Smooth muscle cell (in vitro differentiated cells): ENCODE data around the gene CHPF. TPM values are rescaled to one million over a fixed set of nuclear protein-coding genes. Genes with fewer than 3 reads are reported as not detected.

ENCODE experiments used
- DNase-seq: peaks from one replicate; lab custom pipeline; 2025; ENCODE audit not compliant: unreplicated experiment; lab: John Stamatoyannopoulos, UW
- H2AFZ ChIP-seq: fragments of 200-600 bp; sonication (generic); 2 replicates; pipeline ENCODE4 v1.6.0; 2016; ENCODE audit warnings: antibody characterized with exemption, low read depth, mild to moderate bottlenecking
- H3F3A ChIP-seq: fragments of 200-600 bp; sonication (generic); 2 replicates; pipeline ENCODE4 v1.6.0; 2017; ENCODE audit warnings: antibody characterized with exemption, low read depth
- H3K27ac ChIP-seq: fragments of 200-600 bp; sonication (generic); 2 replicates; pipeline ENCODE4 v1.5.1; 2016; ENCODE audit warnings: low read depth, mild to moderate bottlenecking
- H3K27me3 ChIP-seq: fragments of 200-600 bp; sonication (generic); 2 replicates; pipeline ENCODE4 v1.6.1; 2016; ENCODE audit warnings: low read depth, mild to moderate bottlenecking
- H3K36me3 ChIP-seq: fragments of 200-600 bp; sonication (generic); 2 replicates; pipeline ENCODE4 v1.5.1; 2016; ENCODE audit warnings: low read depth
- H3K4me1 ChIP-seq: fragments of 200-600 bp; sonication (generic); 2 replicates; pipeline ENCODE4 v1.5.1; 2016; ENCODE audit warnings: low read depth
- H3K4me2 ChIP-seq: fragments of 200-600 bp; sonication (generic); 2 replicates; pipeline ENCODE4 v1.6.0; 2016; ENCODE audit warnings: mild to moderate bottlenecking
- H3K4me3 ChIP-seq: fragments of 200-600 bp; sonication (generic); 2 replicates; pipeline ENCODE4 v1.5.1; 2016; ENCODE audit warnings: mild to moderate bottlenecking
- H3K79me2 ChIP-seq: fragments of 200-600 bp; sonication (generic); 2 replicates; pipeline ENCODE4 v1.6.0; 2016; ENCODE audit warnings: low read depth, mild to moderate bottlenecking
- H3K9ac ChIP-seq: fragments of 200-600 bp; sonication (generic); 2 replicates; pipeline ENCODE4 v1.6.0; 2016; ENCODE audit warnings: low read depth
- H3K9me3 ChIP-seq: fragments of 200-600 bp; sonication (generic); replicated peaks from 2 replicates; pipeline ENCODE4 v1.5.1; 2016; ENCODE audit warnings: low read depth
- H4K20me1 ChIP-seq: fragments of 200-600 bp; sonication (generic); 2 replicates; pipeline ENCODE4 v1.6.0; 2016; ENCODE audit warnings: low read depth
- CTCF ChIP-seq: fragments of 200-600 bp; sonication (generic); IDR thresholded peaks from 2 replicates; pipeline ENCODE4 v1.5.1; 2017; ENCODE audit warnings: borderline replicate concordance, mild to moderate bottlenecking, antibody characterized with exemption; ENCODE audit not compliant: insufficient read depth, poor library complexity, severe bottlenecking
- WGBS: methylation state at CpG from one replicate; pipeline ENCODE4 v1.1.7; 2016; ENCODE audit warnings: low lambda C conversion rate; 5-methylcytosine and 5-hydroxymethylcytosine counted together
- polyA plus RNA-seq: library from polyadenylated mRNA; unstranded; fragments of >200 nt; fragmentation: Nextera tagmentation; extraction: Ambion mirVana; gene quantifications from 2 replicates; pipeline ENCODE4 v1.2.1, GENCODE V29; 2016
- total RNA-seq: library from RNA; depleted of rRNA; stranded (reverse); fragments of >200 nt; gene quantifications from 2 replicates; pipeline ENCODE4 v1.2.3, GENCODE V29; 2014

CHPF gene
- total and polyA plus RNA-seq, 2 experiments from 2014 or later = 141 to 344 TPM

DNA sequence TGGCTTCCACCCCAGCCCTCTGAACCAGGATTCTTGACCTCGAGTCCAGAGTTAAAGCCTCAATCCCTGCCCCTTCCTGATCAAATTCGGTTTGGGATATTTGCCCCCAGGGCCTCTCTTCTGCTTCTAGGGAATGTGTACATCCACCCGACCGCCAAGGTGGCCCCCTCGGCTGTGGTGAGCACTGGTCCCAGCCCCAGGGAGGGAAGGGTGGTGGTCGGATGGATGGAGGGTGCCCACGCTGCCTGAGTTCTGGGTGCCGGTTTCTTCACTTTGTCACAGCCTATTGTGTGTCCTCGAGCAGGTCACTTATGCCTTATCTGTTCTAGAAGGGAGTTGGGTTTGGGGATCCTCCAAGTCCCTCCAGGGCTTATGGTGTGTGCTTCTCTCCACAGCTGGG is 38.0 kb downstream of the CHPF start:
- Histone ChIP-seq H3K27ac (no peak overlapping the region), H3F3A (no peaks in the 10 kb centered on the region), H4K20me1 (peaks cover 17% of the 10 kb centered on the region), H3K9ac (no peak overlapping the region), H3K4me3 (no peak overlapping the region), H2AFZ (no peak overlapping the region), H3K36me3 (no peaks in the 10 kb centered on the region), H3K27me3 (no peaks in the 10 kb centered on the region), H3K4me2 (no peak overlapping the region), H3K79me2 (no peaks in the 10 kb centered on the region), H3K4me1 (peaks cover 26% of the 10 kb centered on the region), H3K9me3 (no peaks in the 10 kb centered on the region)
- no peak for DNase-seq
- whole genome bisulfite sequencing = 94% methylated on average over 9 of the region's 9 CpGs
- TF ChIP-seq CTCF = no peak

DNA sequence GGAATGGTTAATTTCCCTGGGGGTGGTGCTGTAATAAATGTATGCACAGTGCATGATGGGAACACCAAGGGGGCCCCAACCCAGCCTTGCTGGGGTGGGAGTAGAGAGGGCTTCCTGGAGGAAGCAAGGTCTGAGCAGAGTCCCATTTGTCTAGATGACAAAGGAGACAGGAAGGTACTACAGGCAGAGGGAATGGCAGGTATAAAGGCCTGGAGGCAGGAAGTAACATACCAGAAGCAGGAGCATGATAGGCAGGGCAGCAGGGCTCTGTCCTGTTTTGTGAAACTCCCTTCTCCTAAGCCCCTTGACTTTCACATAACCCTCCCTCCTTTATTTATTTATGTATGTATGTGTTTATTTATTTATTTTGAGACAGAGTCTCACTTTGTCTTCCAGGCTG is 41.0 kb downstream of the CHPF start:
- Histone ChIP-seq H3K4me2 (no peak overlapping the region), H3K36me3 (no peaks in the 10 kb centered on the region), H3K79me2 (peaks cover 4% of the 10 kb centered on the region), H3K9me3 (no peaks in the 10 kb centered on the region), H3K27ac (no peak overlapping the region), H2AFZ (no peak overlapping the region), H3K9ac (no peak overlapping the region), H4K20me1 (peaks cover 7% of the 10 kb centered on the region), H3K4me3 (no peak overlapping the region), H3F3A (no peaks in the 10 kb centered on the region), H3K4me1 (peaks cover 19% of the 10 kb centered on the region), H3K27me3 (peaks cover under 1% of the 10 kb centered on the region)
- no peak for DNase-seq
- TF ChIP-seq CTCF = no peak

DNA sequence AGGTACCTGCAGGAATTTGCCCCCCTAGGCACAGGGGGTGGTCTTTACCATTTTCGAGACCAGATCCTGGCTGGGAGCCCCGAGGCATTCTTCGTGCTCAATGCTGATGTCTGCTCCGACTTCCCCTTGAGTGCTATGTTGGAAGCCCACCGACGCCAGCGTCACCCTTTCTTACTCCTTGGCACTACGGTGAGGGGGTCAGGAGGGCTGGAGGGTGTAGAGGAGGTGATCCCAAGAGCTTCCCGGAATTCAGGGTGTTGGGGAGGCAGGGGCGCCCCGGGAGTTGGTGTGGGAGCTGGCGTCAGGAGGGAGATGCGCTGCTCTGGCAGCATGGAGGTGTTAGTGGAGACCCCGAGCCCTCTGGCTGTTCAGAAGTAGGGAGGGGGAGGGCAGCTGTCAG is 41.8 kb downstream of the CHPF start:
- H3K27me3 ChIP-seq = peaks cover 7% of the 10 kb centered on the region
- H3K4me2 ChIP-seq = no peak overlapping the region
- no peak for TF ChIP-seq CTCF
- no peak overlapping the region for H3K9ac ChIP-seq
- no peaks in the 10 kb centered on the region for H3F3A ChIP-seq
- H3K27ac ChIP-seq = no peak overlapping the region
- H3K79me2 ChIP-seq = peaks cover 4% of the 10 kb centered on the region
- H2AFZ ChIP-seq = no peak overlapping the region
- H3K4me1 ChIP-seq = peaks cover 16% of the 10 kb centered on the region
- H3K9me3 ChIP-seq = no peaks in the 10 kb centered on the region
- H3K36me3 ChIP-seq = no peaks in the 10 kb centered on the region
- DNase-seq = no peak
- H3K4me3 ChIP-seq = no peak overlapping the region
- WGBS = 97% methylated on average over 14 of the region's 14 CpGs
- peaks cover 5% of the 10 kb centered on the region for H4K20me1 ChIP-seq

- no peaks in the 10 kb centered on the region for H3K36me3 ChIP-seq
- H2AFZ ChIP-seq = no peak overlapping the region
- 72% methylated on average over 2 of the region's 2 CpGs for WGBS
- peaks cover 13% of the 10 kb centered on the region for H3K4me1 ChIP-seq
- peaks cover 10% of the 10 kb centered on the region for H3K27me3 ChIP-seq
- peaks cover 4% of the 10 kb centered on the region for H3K79me2 ChIP-seq
- peak overlapping the region; percentile 73 for H3K4me3 ChIP-seq
- H3F3A ChIP-seq = no peaks in the 10 kb centered on the region
- peak overlapping the region; percentile 89 for H3K4me2 ChIP-seq
- TF ChIP-seq CTCF = no peak
- H3K9ac ChIP-seq = no peak overlapping the region
- H3K27ac ChIP-seq = no peak overlapping the region
- H3K9me3 ChIP-seq = no peaks in the 10 kb centered on the region
- peaks cover 4% of the 10 kb centered on the region for H4K20me1 ChIP-seq
- no peak for DNase-seq
These were observed 43.5 kb downstream of the CHPF start for GRCh38 chr2:219500135-219500534.
